ENCODE results near the gene CRCP. TPM values are rescaled to one million over a fixed set of nuclear protein-coding genes. Genes with fewer than 3 reads are reported as not detected.
"Not testable (repeated sequence)": the region's sequence is repeated elsewhere in the genome, so short reads cannot be mapped to it uniquely, and the experiment has no call there.

Gene CRCP
- total RNA-seq, 1 donor from 2014 or later: 41.0 TPM

DNA sequence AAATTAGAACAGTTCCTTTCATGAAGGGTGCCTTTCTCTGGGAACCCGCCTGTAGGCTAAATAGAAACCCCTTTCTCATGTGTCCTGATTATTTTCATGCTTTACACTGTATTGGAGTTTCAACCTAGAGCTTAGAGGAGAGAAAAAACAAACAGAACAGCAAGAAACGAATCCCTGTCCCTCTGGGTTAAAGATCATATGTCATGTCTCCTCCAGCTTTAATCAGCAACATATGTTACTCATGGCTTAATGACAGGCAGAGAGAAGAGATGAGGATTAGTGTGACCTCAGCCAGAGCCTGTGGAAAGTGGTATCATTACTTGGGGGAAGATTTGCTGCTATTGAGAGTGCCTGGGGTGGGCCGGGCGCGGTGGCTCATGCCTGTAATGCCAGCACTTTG, 32.1 kb downstream of the CRCP start:
- Mint-ChIP-seq H3K27me3 (ENCODE audit: insufficient read depth) (no peaks in the 10 kb centered on the region), H3K36me3 (ENCODE audit: low read depth) (peaks cover 44% of the 10 kb centered on the region), H3K4me3 (no peak overlapping the region), H3K27ac (peak overlapping the region; percentile 4), H3K4me1 (ENCODE audit: low read depth) (peaks cover 28% of the 10 kb centered on the region), H3K9me3 (no peaks in the 10 kb centered on the region)
- intact Hi-C loops (cut with micrococcal nuclease): no loop called here
- no peak for DNase-seq (ENCODE audit: low spot score)

DNA sequence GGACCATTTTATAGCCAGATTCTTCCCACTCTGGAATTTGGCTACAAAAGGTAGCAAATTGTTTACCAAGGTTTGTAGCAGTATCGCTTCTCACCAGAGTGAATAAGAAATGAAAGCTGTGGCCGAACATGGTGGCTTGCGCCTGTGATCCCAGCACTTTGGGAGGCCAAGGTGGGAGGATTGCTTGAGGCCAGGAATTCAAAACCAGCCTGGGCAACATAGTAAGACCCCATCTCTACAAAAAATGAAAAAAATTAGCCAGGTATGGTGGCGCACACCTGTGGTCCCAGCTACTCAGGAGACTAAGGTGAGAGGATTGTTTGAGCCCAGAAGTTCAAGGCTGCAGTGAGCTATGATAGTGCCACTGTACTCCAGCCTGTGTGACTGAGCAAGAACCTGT, 33.0 kb downstream of the CRCP start:
- DNase-seq (ENCODE audit: low spot score); H3K27ac Mint-ChIP-seq; H3K9me3 Mint-ChIP-seq; intact Hi-C loops (cut with micrococcal nuclease); H3K27me3 Mint-ChIP-seq (ENCODE audit: insufficient read depth); H3K4me3 Mint-ChIP-seq: not testable (repeated sequence)
- H3K4me1 Mint-ChIP-seq (ENCODE audit: low read depth): peaks cover 24% of the 10 kb centered on the region
- H3K36me3 Mint-ChIP-seq (ENCODE audit: low read depth): peaks cover 46% of the 10 kb centered on the region

DNA sequence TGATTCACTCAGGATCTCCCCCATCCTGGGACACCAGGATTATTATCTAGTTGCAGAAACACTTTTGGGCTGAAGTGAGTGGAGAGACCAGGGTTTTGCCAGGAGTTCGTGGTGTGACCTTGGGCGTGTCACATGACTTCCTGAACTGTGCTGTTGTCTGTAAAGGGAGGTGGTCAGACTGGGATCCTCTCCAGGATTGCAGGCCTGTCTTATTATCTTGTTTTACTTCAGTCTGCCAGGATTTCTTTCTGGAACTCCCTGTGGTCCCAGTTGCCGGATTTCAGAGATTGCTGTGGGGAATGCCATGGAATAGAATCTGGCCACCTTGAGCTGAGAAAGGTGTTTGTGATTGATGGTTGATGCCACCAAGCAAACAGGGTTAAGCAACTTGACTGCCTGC, 35.8 kb downstream of the CRCP start:
- H3K4me3 Mint-ChIP-seq: no peak overlapping the region
- intact Hi-C loops (cut with micrococcal nuclease): no loop called here
- H3K27ac Mint-ChIP-seq: peak overlapping the region; percentile 61
- no peaks in the 10 kb centered on the region for H3K27me3 Mint-ChIP-seq (ENCODE audit: insufficient read depth)
- no peak for DNase-seq (ENCODE audit: low spot score)
- no peaks in the 10 kb centered on the region for H3K9me3 Mint-ChIP-seq
- H3K4me1 Mint-ChIP-seq (ENCODE audit: low read depth): peaks cover 24% of the 10 kb centered on the region
- peaks cover 42% of the 10 kb centered on the region for H3K36me3 Mint-ChIP-seq (ENCODE audit: low read depth)

DNA sequence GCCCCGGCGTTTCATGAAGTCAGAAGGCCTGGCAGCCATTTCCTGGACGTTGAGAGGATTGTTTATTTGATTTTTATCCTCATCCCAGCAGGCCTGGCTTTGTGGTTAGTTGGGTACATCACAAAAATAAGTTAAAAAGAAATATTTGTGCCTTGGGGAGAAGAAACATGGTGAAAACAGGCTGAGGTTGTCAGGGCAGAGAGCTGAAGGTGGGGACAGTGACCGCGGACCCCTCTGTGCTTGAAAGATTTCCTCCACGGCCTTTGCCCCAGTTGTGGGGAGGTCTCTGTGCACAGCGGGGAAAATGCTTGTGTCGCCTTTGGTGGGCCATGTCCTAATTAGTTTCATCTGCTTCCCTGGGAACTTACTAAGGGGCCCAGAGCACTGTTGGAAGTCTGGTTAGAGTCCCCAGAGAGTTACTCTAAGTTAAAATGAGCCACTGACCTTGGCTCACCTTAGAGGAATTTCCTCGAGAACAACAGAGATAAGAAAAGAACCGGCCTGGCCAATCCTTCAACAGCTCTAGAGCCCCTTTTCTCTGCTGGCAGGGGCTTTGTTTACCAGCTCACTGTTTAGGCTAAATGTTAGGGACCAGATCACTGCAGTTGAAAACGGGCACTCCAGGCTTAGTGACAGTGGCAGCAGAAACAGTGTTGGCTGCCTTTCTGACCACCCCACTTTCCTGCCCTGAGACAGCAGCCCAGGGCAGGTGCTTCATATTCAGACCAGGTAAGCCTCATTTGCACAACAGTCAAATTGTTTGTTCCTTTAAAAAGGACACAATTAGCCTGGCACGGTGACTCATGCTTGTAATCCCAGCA, 37.9 kb downstream of the CRCP start:
- DNase-seq (ENCODE audit: low spot score): no peak
- no peaks in the 10 kb centered on the region for H3K9me3 Mint-ChIP-seq
- intact Hi-C loops (cut with micrococcal nuclease): no loop called here
- H3K4me1 Mint-ChIP-seq (ENCODE audit: low read depth): peaks cover 19% of the 10 kb centered on the region
- H3K36me3 Mint-ChIP-seq (ENCODE audit: low read depth): peaks cover 28% of the 10 kb centered on the region
- H3K27me3 Mint-ChIP-seq (ENCODE audit: insufficient read depth): no peaks in the 10 kb centered on the region
- no peak overlapping the region for H3K4me3 Mint-ChIP-seq
- H3K27ac Mint-ChIP-seq: no peak overlapping the region

DNA sequence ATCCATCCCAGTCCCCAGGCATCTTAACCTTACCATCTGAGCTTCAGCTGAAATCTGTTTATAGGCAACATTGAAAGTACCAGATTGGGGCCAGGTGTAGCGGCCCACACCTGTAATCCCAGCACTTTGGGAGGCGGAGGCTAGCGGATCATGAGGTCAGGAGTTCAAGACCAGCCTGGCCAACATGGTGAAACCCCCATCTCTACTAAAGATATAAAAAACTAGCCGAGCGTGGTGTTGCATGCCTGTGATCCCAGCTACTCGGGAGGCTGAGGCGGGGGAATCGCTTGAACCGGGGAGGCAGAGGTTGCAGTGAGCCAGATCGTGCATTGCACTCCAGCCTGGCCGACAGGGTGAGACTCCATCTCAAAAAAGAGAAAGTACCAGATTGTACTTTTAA, 39.0 kb downstream of the CRCP start:
- peak overlapping the region; percentile 48 for H3K27ac Mint-ChIP-seq
- H3K36me3 Mint-ChIP-seq (ENCODE audit: low read depth): peaks cover 32% of the 10 kb centered on the region
- intact Hi-C loops (cut with micrococcal nuclease): no loop called here

DNA sequence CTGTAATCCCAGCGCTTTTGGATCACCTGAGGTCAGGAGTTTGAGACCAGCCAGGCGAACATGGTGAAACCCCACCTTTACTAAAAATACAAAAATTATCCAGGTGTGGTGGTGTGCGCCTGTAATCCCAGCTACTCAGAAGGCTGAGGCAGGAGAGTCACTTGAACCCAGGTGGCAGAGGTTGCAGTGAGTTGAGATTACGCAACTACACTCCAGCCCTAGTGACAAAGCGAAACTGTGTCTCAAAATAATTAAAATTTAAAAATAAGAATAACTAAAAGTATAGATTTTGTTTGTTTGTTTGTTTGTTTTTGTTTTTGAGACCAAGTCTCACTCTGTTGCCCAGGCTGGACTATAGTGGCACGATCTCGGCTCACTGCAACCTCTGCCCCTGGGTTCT, 41.4 kb downstream of the CRCP start:
- DNase-seq (ENCODE audit: low spot score); H3K4me3 Mint-ChIP-seq; H3K27ac Mint-ChIP-seq; H3K27me3 Mint-ChIP-seq (ENCODE audit: insufficient read depth); intact Hi-C loops (cut with micrococcal nuclease); H3K4me1 Mint-ChIP-seq (ENCODE audit: low read depth); H3K9me3 Mint-ChIP-seq: not testable (repeated sequence)
- H3K36me3 Mint-ChIP-seq (ENCODE audit: low read depth): peaks cover 30% of the 10 kb centered on the region

More for the DNA sequence above, 39.0 kb downstream of the CRCP start:
- Mint-ChIP-seq H3K9me3 (no peaks in the 10 kb centered on the region), H3K4me1 (ENCODE audit: low read depth) (peaks cover 14% of the 10 kb centered on the region), H3K27me3 (ENCODE audit: insufficient read depth) (no peaks in the 10 kb centered on the region), H3K4me3 (no peak overlapping the region)
- no peak for DNase-seq (ENCODE audit: low spot score)

DNA sequence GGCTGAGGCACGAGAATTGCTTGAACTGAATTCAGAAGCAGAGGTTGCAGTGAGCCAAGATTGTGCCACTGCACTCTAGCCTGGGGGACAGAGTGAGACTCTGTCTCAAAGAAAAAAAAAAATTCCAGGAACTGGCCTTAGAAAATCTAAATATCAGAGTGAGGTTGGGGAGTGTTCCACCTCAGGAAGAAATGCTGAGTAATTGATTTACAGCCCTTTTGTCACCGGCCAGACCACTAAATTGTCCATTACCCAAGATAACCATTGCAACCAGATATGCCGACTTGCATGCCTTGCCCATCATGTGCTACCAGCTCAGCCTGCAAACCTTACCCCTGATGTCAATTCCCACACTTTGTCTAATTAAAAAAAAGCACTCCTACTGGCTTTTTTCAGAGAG, 42.4 kb downstream of the CRCP start:
- intact Hi-C loops (cut with micrococcal nuclease): no loop called here
- H3K27me3 Mint-ChIP-seq (ENCODE audit: insufficient read depth): no peaks in the 10 kb centered on the region
- no peak overlapping the region for H3K27ac Mint-ChIP-seq
- DNase-seq (ENCODE audit: low spot score): no peak
- no peaks in the 10 kb centered on the region for H3K9me3 Mint-ChIP-seq
- no peak overlapping the region for H3K4me3 Mint-ChIP-seq
- no peaks in the 10 kb centered on the region for H3K4me1 Mint-ChIP-seq (ENCODE audit: low read depth)
- H3K36me3 Mint-ChIP-seq (ENCODE audit: low read depth): peaks cover 26% of the 10 kb centered on the region

DNA sequence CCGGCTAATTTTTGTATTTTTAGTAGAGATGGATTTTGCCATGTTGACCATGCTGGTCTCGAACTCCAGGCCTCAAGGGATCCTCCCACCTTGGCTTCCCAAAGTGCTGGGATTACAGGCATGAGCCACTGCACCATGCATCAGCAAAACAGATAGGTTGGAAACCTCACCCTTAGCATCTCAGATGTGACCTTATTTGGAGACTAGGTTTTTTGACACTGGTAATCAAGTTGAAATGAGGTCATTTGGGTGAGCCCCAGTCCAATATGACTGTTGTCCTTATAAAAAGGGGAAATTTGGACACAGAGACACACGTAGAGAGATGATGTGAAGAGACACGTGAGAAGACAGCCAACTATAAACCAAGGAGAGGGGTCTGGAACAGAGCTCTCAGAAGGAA, 48.0 kb downstream of the CRCP start:
- Mint-ChIP-seq H3K36me3 (ENCODE audit: low read depth) (peaks cover 12% of the 10 kb centered on the region), H3K4me1 (ENCODE audit: low read depth) (no peaks in the 10 kb centered on the region), H3K27me3 (ENCODE audit: insufficient read depth) (no peaks in the 10 kb centered on the region), H3K27ac (no peak overlapping the region), H3K4me3 (no peak overlapping the region), H3K9me3 (no peaks in the 10 kb centered on the region)
- no peak for DNase-seq (ENCODE audit: low spot score)
- intact Hi-C loops (cut with micrococcal nuclease): no loop called here

DNA sequence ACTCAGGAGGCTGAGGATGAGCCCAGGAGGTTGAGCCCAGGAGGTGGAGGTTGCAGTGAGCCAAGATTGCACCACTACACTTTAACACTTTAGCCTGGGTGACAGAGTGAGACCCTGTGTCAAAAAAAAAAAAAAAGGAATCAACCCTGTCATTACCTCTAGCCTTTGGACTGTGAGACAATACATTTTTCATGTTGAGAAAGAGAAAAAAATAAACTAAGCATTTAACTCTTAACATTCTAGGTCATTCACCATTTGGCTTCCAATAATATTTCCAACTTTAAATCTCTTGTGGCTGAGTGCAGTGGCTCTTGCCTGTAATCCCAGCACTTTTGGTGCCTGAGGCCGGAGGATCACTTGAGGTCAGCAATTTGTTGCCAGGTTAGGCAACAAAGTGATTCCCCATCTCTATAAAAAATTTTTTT, 48.6 kb downstream of the CRCP start:
- no peak overlapping the region for H3K27ac Mint-ChIP-seq
- H3K9me3 Mint-ChIP-seq: no peaks in the 10 kb centered on the region
- DNase-seq (ENCODE audit: low spot score): no peak
- no peaks in the 10 kb centered on the region for H3K4me1 Mint-ChIP-seq (ENCODE audit: low read depth)
- H3K36me3 Mint-ChIP-seq (ENCODE audit: low read depth): peaks cover 9% of the 10 kb centered on the region
- H3K27me3 Mint-ChIP-seq (ENCODE audit: insufficient read depth): no peaks in the 10 kb centered on the region
- intact Hi-C loops (cut with micrococcal nuclease): no loop called here
- no peak overlapping the region for H3K4me3 Mint-ChIP-seq

DNA sequence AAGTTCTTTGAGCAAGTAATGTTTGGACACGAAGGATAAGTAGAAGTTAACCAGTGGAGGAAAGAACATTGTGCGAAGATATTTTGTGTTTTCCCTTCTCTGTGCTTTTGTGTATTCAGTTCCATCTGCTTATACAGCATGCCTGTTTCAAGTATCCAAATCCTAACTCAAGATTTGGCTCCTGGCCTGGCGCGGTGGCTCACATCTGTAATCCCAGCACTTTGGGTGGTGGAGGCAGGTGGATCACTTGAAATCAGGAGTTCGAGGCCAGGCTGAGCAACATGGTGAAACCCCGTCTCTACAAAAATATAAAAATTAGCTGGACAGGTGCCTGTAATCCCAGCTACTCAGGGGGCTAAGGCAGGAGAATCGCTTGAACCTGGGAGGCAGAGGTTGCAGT, 49.7 kb downstream of the CRCP start:
- intact Hi-C loops (cut with micrococcal nuclease): no loop called here
- H3K36me3 Mint-ChIP-seq (ENCODE audit: low read depth): peaks cover 2% of the 10 kb centered on the region
- H3K9me3 Mint-ChIP-seq: no peaks in the 10 kb centered on the region
- no peaks in the 10 kb centered on the region for H3K4me1 Mint-ChIP-seq (ENCODE audit: low read depth)
- no peaks in the 10 kb centered on the region for H3K27me3 Mint-ChIP-seq (ENCODE audit: insufficient read depth)
- DNase-seq (ENCODE audit: low spot score): no peak
- no peak overlapping the region for H3K4me3 Mint-ChIP-seq
- H3K27ac Mint-ChIP-seq: no peak overlapping the region

DNA sequence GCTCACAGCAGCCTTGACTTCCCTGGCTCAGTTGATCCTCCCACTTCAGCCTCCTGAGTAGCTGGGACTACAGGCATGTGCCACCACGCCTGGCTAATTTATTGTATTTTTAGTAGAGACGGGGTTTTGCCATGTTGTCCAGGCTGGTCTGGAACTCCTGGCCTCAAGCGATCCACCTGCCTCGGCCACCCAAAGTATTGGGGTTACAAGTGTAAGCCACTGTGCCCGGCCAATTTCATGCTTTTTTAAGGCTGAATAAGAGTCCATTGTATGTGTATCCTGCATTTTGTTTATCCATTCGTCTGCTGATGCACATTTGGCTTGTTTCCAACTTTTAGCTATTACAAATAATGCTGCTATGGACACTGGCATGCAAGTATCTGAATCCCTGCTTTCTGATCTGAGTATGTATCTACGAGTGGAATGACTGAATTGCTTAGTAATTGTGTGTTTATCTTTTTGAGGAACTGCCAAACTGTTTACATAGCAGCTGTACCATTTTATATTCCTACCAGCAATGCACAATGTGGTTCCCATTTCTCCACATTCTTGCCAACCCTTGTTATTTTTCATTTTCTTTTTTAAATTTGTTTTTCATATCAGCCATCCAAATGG, 53.2 kb downstream of the CRCP start:
- H3K9me3 Mint-ChIP-seq: no peaks in the 10 kb centered on the region
- no peaks in the 10 kb centered on the region for H3K27me3 Mint-ChIP-seq (ENCODE audit: insufficient read depth)
- no peak overlapping the region for H3K27ac Mint-ChIP-seq
- DNase-seq (ENCODE audit: low spot score): no peak
- H3K36me3 Mint-ChIP-seq (ENCODE audit: low read depth): no peaks in the 10 kb centered on the region
- intact Hi-C loops (cut with micrococcal nuclease): no loop called here
- no peak overlapping the region for H3K4me3 Mint-ChIP-seq
- no peaks in the 10 kb centered on the region for H3K4me1 Mint-ChIP-seq (ENCODE audit: low read depth)

DNA sequence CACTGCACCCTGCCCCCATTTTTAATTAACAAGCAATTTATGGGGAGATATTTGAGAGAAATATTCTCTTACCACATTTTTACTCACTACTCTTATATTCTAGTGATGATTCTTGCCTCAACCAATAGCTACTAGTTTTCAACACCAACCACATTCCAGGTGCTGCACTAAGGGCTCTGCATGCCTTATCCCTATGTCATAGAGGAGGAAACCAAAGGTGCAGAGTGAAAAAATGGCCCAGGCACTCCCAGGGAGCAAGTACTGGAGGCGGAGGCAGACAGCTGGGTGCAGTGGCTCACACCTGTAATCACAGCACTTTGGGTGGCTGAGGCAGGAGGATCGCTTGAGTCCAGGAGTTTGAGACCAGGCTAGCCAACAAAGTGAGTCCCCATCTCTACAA, 55.0 kb downstream of the CRCP start:
- Mint-ChIP-seq H3K36me3 (ENCODE audit: low read depth) (no peaks in the 10 kb centered on the region), H3K4me1 (ENCODE audit: low read depth) (no peaks in the 10 kb centered on the region), H3K27ac (no peak overlapping the region), H3K9me3 (no peaks in the 10 kb centered on the region), H3K27me3 (ENCODE audit: insufficient read depth) (no peaks in the 10 kb centered on the region), H3K4me3 (no peak overlapping the region)
- intact Hi-C loops (cut with micrococcal nuclease): no loop called here
- DNase-seq (ENCODE audit: low spot score): no peak

DNA sequence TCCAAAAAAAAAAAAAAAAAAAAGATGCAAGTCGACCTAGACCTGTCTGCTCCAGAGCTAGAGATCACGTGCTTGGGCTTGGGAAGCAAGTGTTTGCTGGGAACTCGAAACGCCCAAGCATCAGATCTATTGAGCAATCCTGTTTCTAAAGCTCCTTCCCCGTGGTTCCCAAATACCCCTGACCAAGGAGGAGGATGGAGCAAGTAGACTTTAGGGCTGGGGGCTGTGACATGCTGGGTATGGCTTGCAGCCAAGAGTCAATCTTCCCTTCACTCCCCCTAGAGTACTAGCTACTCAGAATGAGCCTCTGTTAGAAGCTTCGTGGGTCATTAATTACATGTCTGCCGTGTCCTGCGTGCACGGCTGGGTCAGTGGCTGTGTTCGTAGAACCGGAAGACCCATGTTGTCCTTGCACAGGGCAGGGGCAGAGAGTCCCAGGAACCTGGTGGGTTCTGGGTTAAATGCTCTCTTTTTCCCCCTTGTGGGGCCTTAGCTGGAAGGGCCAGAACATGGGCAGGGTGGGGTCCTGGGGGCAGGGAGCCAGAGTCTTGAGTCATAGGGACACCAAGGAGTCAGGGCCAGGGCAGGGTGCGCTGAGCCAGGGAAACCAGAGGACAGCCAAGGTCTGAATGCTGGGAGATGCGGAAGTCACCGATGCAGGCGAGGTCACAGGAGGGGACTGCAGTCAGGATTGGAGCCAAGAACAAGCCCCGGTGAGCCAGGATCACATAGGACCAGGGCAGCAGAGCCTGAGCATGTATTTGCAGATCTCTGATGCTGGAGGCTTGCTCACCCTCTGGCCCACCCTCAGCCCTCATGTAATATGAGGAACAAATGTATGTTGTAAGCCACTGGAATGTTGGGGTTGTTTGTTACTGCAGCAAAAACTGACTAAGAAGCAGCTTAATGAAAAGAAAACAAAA, 55.9 kb downstream of the CRCP start:
- intact Hi-C loops (cut with micrococcal nuclease): no loop called here
- Mint-ChIP-seq H3K27me3 (ENCODE audit: insufficient read depth) (peaks cover 3% of the 10 kb centered on the region), H3K27ac (no peak overlapping the region), H3K9me3 (no peaks in the 10 kb centered on the region), H3K36me3 (ENCODE audit: low read depth) (no peaks in the 10 kb centered on the region), H3K4me1 (ENCODE audit: low read depth) (no peaks in the 10 kb centered on the region), H3K4me3 (no peak overlapping the region)
- no peak for DNase-seq (ENCODE audit: low spot score)

Data from activated T-helper 1 cell treated with anti-CD3 and anti-CD28 coated beads, Interleukin-12 subunit alpha, Interleukin-12 subunit beta, Interleukin-2, Interleukin-4 antibody, amounts not matched to agents 30 ng/mL and 10 ng/mL and 1 ng/mL, durations not matched to agents 14 hours and 24 hours and 36 hours (primary cell).